ENCODE data around the gene RAPGEF1. TPM values are rescaled to one million over a fixed set of nuclear protein-coding genes. Genes with fewer than 3 reads are reported as not detected.

RAPGEF1 gene
- total RNA-seq, 2 experiments from 2014 or later = 118 to 243 TPM

- H3K79me2 ChIP-seq (ENCODE audit: insufficient read depth, low read depth, low read length) = peaks cover 100% of the 10 kb centered on the region
Measured at GRCh38 chr9:131668057-131668438, 71.8 kb downstream of the RAPGEF1 start.

DNA sequence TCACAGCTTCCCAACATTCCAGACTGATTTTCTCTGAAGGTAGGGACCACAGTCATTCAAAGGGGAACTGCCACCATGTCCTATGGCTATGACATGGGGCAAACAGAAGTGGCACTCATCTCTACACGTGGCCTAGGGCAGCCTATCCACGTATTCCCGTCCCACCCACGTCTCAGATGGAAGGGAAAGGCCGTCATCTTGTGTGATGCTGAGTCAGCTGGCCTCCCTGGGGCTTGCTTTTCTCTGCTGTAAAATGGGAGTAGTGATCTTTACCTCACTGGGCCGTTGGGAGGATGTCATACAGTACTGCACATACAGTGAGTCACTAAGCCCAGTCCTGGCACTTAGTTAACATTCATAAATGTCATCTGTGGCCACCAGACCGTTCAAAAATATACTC lies 72.3 kb downstream of the RAPGEF1 start:
- no TSS peak for BruUV-seq (replicated peaks)
- Histone ChIP-seq H3K9me3 (ENCODE audit: low read length) (no peaks in the 10 kb centered on the region), H2AFZ (ENCODE audit: low read length) (no peak overlapping the region), H3K36me3 (ENCODE audit: insufficient read depth, low read length) (peaks cover 85% of the 10 kb centered on the region), H3K27ac (ENCODE audit: low read depth, low read length, poor library complexity, severe bottlenecking) (peak overlapping the region; percentile 98), H3K4me1 (ENCODE audit: insufficient read depth, low read length, poor library complexity, severe bottlenecking) (peaks cover 99% of the 10 kb centered on the region), H4K20me1 (ENCODE audit: insufficient read depth, low read length) (peaks cover 29% of the 10 kb centered on the region; the same call in 1 of the 2 replicates), H3K4me3 (ENCODE audit: low read depth, low read length, poor library complexity, severe bottlenecking) (peak overlapping the region; percentile 76), H3K9me2 (ENCODE audit: insufficient read depth, low read length) (no peaks in the 10 kb centered on the region), H3K79me2 (ENCODE audit: insufficient read depth, low read depth, low read length) (peaks cover 100% of the 10 kb centered on the region), H3K4me2 (ENCODE audit: low read length) (peak overlapping the region; percentile 100)
- TF ChIP-seq EZH2phosphoT487 (IDR thresholded peaks at IDR 0.05; ENCODE audit: borderline replicate concordance, low read depth, low read length) = no peak
- intact Hi-C loops (cut with micrococcal nuclease; ENCODE audit: unreplicated experiment) = no loop called here
- POLR2A ChIA-PET = interaction anchor here (0.7 to 0.9 kb wide), 2 partner anchors 58 to 411 kb away, joined by 3 read pairs; no protein-coding TSS in a partner anchor
- no peak for DNase-seq (ENCODE audit: low spot score)
- CTCF ChIA-PET (ENCODE audit: unreplicated experiment) = no interaction called here

More at GRCh38 chr9:131668057-131668438, 71.8 kb downstream of the RAPGEF1 start:
- H3K4me3 ChIP-seq (ENCODE audit: low read depth, low read length, poor library complexity, severe bottlenecking) = peak overlapping the region; percentile 76
- H3K27ac ChIP-seq (ENCODE audit: low read depth, low read length, poor library complexity, severe bottlenecking) = peak overlapping the region; percentile 98
- TF ChIP-seq CTCF (conservative IDR thresholded peaks at IDR 0.05; ENCODE audit: low read length) (no peak), EZH2phosphoT487 (IDR thresholded peaks at IDR 0.05; ENCODE audit: borderline replicate concordance, low read depth, low read length) (no peak)
- peaks cover 99% of the 10 kb centered on the region for H3K4me1 ChIP-seq (ENCODE audit: insufficient read depth, low read length, poor library complexity, severe bottlenecking)
- H2AFZ ChIP-seq (ENCODE audit: low read length) = no peak overlapping the region
- peaks cover 32% of the 10 kb centered on the region; the same call in 1 of the 2 replicates for H4K20me1 ChIP-seq (ENCODE audit: insufficient read depth, low read length)
- no peaks in the 10 kb centered on the region for H3K9me3 ChIP-seq (ENCODE audit: low read length)
- no TSS peak for BruUV-seq (replicated peaks)
- H3K36me3 ChIP-seq (ENCODE audit: insufficient read depth, low read length) = peaks cover 86% of the 10 kb centered on the region
- no peak for DNase-seq (ENCODE audit: low spot score)
- peak overlapping the region; percentile 100 for H3K4me2 ChIP-seq (ENCODE audit: low read length)
- ChIA-PET POLR2A (interaction anchor here (0.9 to 1.3 kb wide), 2 partner anchors 51 to 57 kb away, joined by 3 read pairs; no protein-coding TSS in a partner anchor), CTCF (ENCODE audit: unreplicated experiment) (no interaction called here)
- intact Hi-C loops (cut with micrococcal nuclease; ENCODE audit: unreplicated experiment) = no loop called here
- no peaks in the 10 kb centered on the region for H3K9me2 ChIP-seq (ENCODE audit: insufficient read depth, low read length)

DNA sequence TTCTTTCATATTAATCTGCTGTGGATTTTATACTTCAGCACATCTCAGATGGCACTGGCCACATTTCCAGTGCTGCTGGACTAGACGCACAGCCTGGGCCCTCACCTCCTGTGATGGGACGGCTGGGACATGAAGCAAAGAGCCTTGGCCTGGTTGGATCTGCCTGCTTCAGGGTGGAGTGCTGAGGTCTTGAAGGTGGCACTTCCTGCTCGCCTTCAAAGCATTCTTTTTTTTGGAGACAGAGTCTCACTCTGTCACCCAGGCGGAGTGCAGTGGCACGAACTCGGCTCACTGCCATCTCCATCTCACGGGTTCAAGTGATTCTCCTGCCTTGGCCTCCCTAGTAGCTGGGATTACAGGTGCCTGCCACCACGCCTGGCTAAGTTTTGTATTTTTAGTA lies 73.1 kb downstream of the RAPGEF1 start:
- H3K36me3 ChIP-seq (ENCODE audit: insufficient read depth, low read length) = peaks cover 81% of the 10 kb centered on the region
- peak overlapping the region; percentile 98 for H3K27ac ChIP-seq (ENCODE audit: low read depth, low read length, poor library complexity, severe bottlenecking)
- POLR2A ChIA-PET = interaction anchor here (0.7 to 3.5 kb wide), 10 partner anchors 8 to 410 kb away, joined by 3 to 21 read pairs (median 4); no protein-coding TSS in a partner anchor
- intact Hi-C loops (cut with micrococcal nuclease; ENCODE audit: unreplicated experiment) = no loop called here
- no peak overlapping the region for H3K4me3 ChIP-seq (ENCODE audit: low read depth, low read length, poor library complexity, severe bottlenecking)
- H3K9me3 ChIP-seq (ENCODE audit: low read length) = no peaks in the 10 kb centered on the region
- no TSS peak for BruUV-seq (replicated peaks)
- H3K4me2 ChIP-seq (ENCODE audit: low read length) = peak overlapping the region; percentile 100
- DNase-seq (ENCODE audit: low spot score) = no peak
- peaks cover 29% of the 10 kb centered on the region; the same call in 1 of the 2 replicates for H4K20me1 ChIP-seq (ENCODE audit: insufficient read depth, low read length)
- peaks cover 100% of the 10 kb centered on the region for H3K79me2 ChIP-seq (ENCODE audit: insufficient read depth, low read depth, low read length)
- CTCF ChIA-PET (ENCODE audit: unreplicated experiment) = interaction anchor here (1.4 kb wide), 1 partner anchor 74 kb away, joined by 3 read pairs; no protein-coding TSS in a partner anchor
- no peak overlapping the region for H2AFZ ChIP-seq (ENCODE audit: low read length)
- no peaks in the 10 kb centered on the region for H3K9me2 ChIP-seq (ENCODE audit: insufficient read depth, low read length)
- H3K4me1 ChIP-seq (ENCODE audit: insufficient read depth, low read length, poor library complexity, severe bottlenecking) = peaks cover 99% of the 10 kb centered on the region
- TF ChIP-seq CTCF (conservative IDR thresholded peaks at IDR 0.05; ENCODE audit: low read length) (no peak), EZH2phosphoT487 (IDR thresholded peaks at IDR 0.05; ENCODE audit: borderline replicate concordance, low read depth, low read length) (no peak)
